ENCODE data around the gene PITPNC1.

- TF ChIP-seq CTCF (IDR thresholded peaks at IDR 0.05; ENCODE audit: low read length) (no peak), EZH2 (IDR thresholded peaks at IDR 0.05; ENCODE audit: borderline replicate concordance, low read length) (no peak)
Observed at GRCh38 chr17:67602444-67602843, 225.4 kb downstream of the PITPNC1 start.

All from OCI-LY1 (cell line).